CD14-positive monocyte (primary cell): ENCODE data around the gene PADI6. TPM values are rescaled to one million over a fixed set of nuclear protein-coding genes. Genes with fewer than 3 reads are reported as not detected.
"Not testable (repeated sequence)": the region's sequence is repeated elsewhere in the genome, so short reads cannot be mapped to it uniquely, and the experiment has no call there.

Experiments
- DNase-seq, 3 donors: peaks; one replicate each; pipeline ENCODE4 v3.0.0-alpha.2; 2011 to 2022
- H2AFZ ChIP-seq: 2 replicates; pipeline ENCODE4 v1.6.0; 2012; ENCODE audit warnings: mild to moderate bottlenecking, low read depth, low read length, inconsistent platforms; ENCODE audit not compliant: insufficient read depth, poor library complexity, severe bottlenecking
- H3K27ac ChIP-seq, 2 donors: 1 replicate in 1 of 2; 2 replicates in 1 of 2; pipeline ENCODE4 v1.5.1; 2012 to 2013; ENCODE audit warnings: low read length in 2 of 2, control low read depth in 1 of 2, inconsistent platforms in 1 of 2, low read depth in 1 of 2, mild to moderate bottlenecking in 1 of 2
- H3K27me3 ChIP-seq, 2 donors: one replicate each; pipeline versions ENCODE4 v1.6.0 to v1.6.1; 2011 to 2013; ENCODE audit warnings: low read length in 2 of 2; ENCODE audit not compliant: control insufficient read depth in 2 of 2, insufficient read depth in 2 of 2
- H3K36me3 ChIP-seq, 2 donors: replicated peaks in 1 of 2; 1 replicate in 1 of 2; 2 replicates in 1 of 2; pipeline versions ENCODE4 v1.5.1 to v1.6.1; 2012 to 2013; ENCODE audit warnings: low read length in 2 of 2, control low read depth in 1 of 2, inconsistent platforms in 1 of 2, mild to moderate bottlenecking in 1 of 2; ENCODE audit not compliant: insufficient read depth in 2 of 2, control insufficient read depth in 1 of 2
- H3K4me1 ChIP-seq, 2 donors: 1 replicate in 1 of 2; 2 replicates in 1 of 2; pipeline versions ENCODE4 v1.5.1 to v1.6.1; 2012 to 2013; ENCODE audit warnings: low read length in 2 of 2, control low read depth in 1 of 2, inconsistent platforms in 1 of 2, mild to moderate bottlenecking in 1 of 2, moderate library complexity in 1 of 2; ENCODE audit not compliant: insufficient read depth in 2 of 2, control insufficient read depth in 1 of 2
- H3K4me2 ChIP-seq: replicated peaks from 2 replicates; pipeline ENCODE3; 2012; ENCODE audit warnings: low read length, moderate library complexity, mild to moderate bottlenecking; ENCODE audit not compliant: poor library complexity, severe bottlenecking; ENCODE audit errors: extremely low read depth
- H3K4me3 ChIP-seq, 3 experiments: fragments of 200-600 bp in 1 of 3; sonication (generic) in 1 of 3; replicated peaks in 1 of 3; 1 replicate in 2 of 3; 2 replicates in 1 of 3; pipeline ENCODE4 v1.5.1; 2011 to 2013; ENCODE audit warnings: low read length in 3 of 3, mild to moderate bottlenecking in 3 of 3, control low read depth in 2 of 3, low read depth in 2 of 3, inconsistent platforms in 1 of 3, moderate library complexity in 1 of 3
- H3K79me2 ChIP-seq: 2 replicates; pipeline ENCODE4 v1.6.0; 2012; ENCODE audit warnings: mild to moderate bottlenecking, control low read depth, inconsistent platforms, low read length, moderate library complexity; ENCODE audit not compliant: insufficient read depth
- H3K9ac ChIP-seq: 2 replicates; pipeline ENCODE4 v1.6.0; 2017; ENCODE audit warnings: low read length, mild to moderate bottlenecking; ENCODE audit not compliant: insufficient read depth, poor library complexity, severe bottlenecking
- H3K9me3 ChIP-seq, 2 donors: replicated peaks in 1 of 2; 1 replicate in 1 of 2; 2 replicates in 1 of 2; pipeline versions ENCODE4 v1.5.1 to v1.6.1; 2012 to 2013; ENCODE audit warnings: low read length in 2 of 2, control low read depth in 1 of 2; ENCODE audit not compliant: control insufficient read depth in 1 of 2, insufficient read depth in 1 of 2
- H4K20me1 ChIP-seq: 2 replicates; pipeline ENCODE4 v1.6.0; 2012; ENCODE audit warnings: mild to moderate bottlenecking, low read length, control low read depth, moderate library complexity; ENCODE audit not compliant: insufficient read depth
- H3K27ac Mint-ChIP-seq, 7 donors: one replicate each; pipeline ENCODE4 v1.8.0; 2020; ENCODE audit warnings: mild to moderate bottlenecking in 7 of 7, mixed read lengths in 7 of 7, moderate library complexity in 6 of 7, inconsistent platforms in 2 of 7
- H3K27me3 Mint-ChIP-seq, 3 donors: one replicate each; pipeline ENCODE4 v1.8.0; 2021 to 2022; ENCODE audit warnings: low read depth in 3 of 3, mild to moderate bottlenecking in 3 of 3, mixed read lengths in 3 of 3, moderate library complexity in 3 of 3, inconsistent platforms in 1 of 3
- H3K36me3 Mint-ChIP-seq, 2 donors: one replicate each; pipeline ENCODE4 v1.8.0; 2020; ENCODE audit warnings: mixed read lengths in 2 of 2, inconsistent platforms in 1 of 2, mild to moderate bottlenecking in 1 of 2
- H3K4me1 Mint-ChIP-seq: one replicate; pipeline ENCODE4 v1.8.0; 2020; ENCODE audit warnings: mild to moderate bottlenecking, mixed read lengths
- H3K4me3 Mint-ChIP-seq, 2 donors: one replicate each; pipeline ENCODE4 v1.8.0; 2020; ENCODE audit warnings: mild to moderate bottlenecking in 2 of 2, mixed read lengths in 2 of 2, moderate library complexity in 1 of 2
- H3K9me3 Mint-ChIP-seq, 7 donors: one replicate each; pipeline ENCODE4 v1.8.0; 2020 to 2022; ENCODE audit warnings: mixed read lengths in 7 of 7, mild to moderate bottlenecking in 6 of 7, moderate library complexity in 6 of 7, inconsistent platforms in 2 of 7
- WGBS: methylation state at CpG from one replicate; pipeline ENCODE4 v1.1.5; 2013; ENCODE audit warnings: missing lambda C conversion rate; ENCODE audit not compliant: insufficient coverage; 5-methylcytosine and 5-hydroxymethylcytosine counted together
- intact Hi-C, 2 donors: fragments of 100-400 bp; cut with micrococcal nuclease; formaldehyde crosslinking; loops; one replicate each; pipeline versions ENCODE4 v1.15.0 to v1.15.1; 2023
- polyA plus RNA-seq, 3 donors: library from polyadenylated mRNA; depleted of rRNA in 1 of 3; unstranded in 2 of 3; stranded (reverse) in 1 of 3; fragments of 300-500 nt in 2 of 3; fragments of >200 nt in 1 of 3; fragmentation: Illumina TruSeq in 2 of 3; gene quantifications; 1 replicate in 2 of 3; 2 replicates in 1 of 3; pipeline ENCODE4 v1.2.3, GENCODE V29; 2012 to 2021
- TF ChIP-seq, protein P1 (sequence below): fragments of 200-600 bp; IDR thresholded peaks from one replicate; pipeline ENCODE4 v1.8.0; 2022; ENCODE audit warnings: antibody characterized with exemption, mild to moderate bottlenecking

The PADI6 gene
- polyA plus RNA-seq, 3 donors, result 0.66 to 0.83 (median 0.78) TPM

- Mint-ChIP-seq H3K9me3 (no peaks in the 10 kb centered on the region), H3K27me3 (peaks cover 0 to 2% (median 0%) of the 10 kb centered on the region in 3 donors), H3K27ac (no peak overlapping the region)
These were observed 32.8 kb downstream of the PADI6 start for GRCh38 chr1:17404820-17405219.

GRCh38 chr1:17405898-17406759, 34.1 kb downstream of the PADI6 start:
- Histone ChIP-seq H4K20me1 (peaks cover 35% of the 10 kb centered on the region), H3K4me1 (peaks cover 0 to 5% of the 10 kb centered on the region in 2 donors), H3K79me2 (no peaks in the 10 kb centered on the region), H3K9me3 (no peaks in the 10 kb centered on the region), H3K36me3 (peaks cover 44 to 46% of the 10 kb centered on the region in 2 donors), H3K27ac (no peak overlapping the region), H2AFZ (no peak overlapping the region), H3K27me3 (no peaks in the 10 kb centered on the region), H3K4me3 (no peak overlapping the region), H3K4me2 (no peak overlapping the region), H3K9ac (no peak overlapping the region)
- Mint-ChIP-seq H3K9me3 (peaks cover 0 to under 1% (median 0%) of the 10 kb centered on the region in 7 donors), H3K4me3 (no peak overlapping the region), H3K27me3 (peaks cover 0 to 2% (median 0%) of the 10 kb centered on the region in 3 donors), H3K27ac (no peak overlapping the region), H3K36me3 (peaks cover 45 to 49% of the 10 kb centered on the region in 2 donors), H3K4me1 (peaks cover 7% of the 10 kb centered on the region)
- DNase-seq, result peak; percentile 50 to 67 (median 51)
- 54% methylated on average over 9 of the region's 15 CpGs for WGBS
- intact Hi-C loops, result loop anchor here (10.0 kb wide), 3 partner anchors 161 to 291 kb away; partner anchors contain the start of genes PADI2 (in 1 of the 2) and PADI3 (in 1 of the 2)
- TF ChIP-seq, protein P1, sequence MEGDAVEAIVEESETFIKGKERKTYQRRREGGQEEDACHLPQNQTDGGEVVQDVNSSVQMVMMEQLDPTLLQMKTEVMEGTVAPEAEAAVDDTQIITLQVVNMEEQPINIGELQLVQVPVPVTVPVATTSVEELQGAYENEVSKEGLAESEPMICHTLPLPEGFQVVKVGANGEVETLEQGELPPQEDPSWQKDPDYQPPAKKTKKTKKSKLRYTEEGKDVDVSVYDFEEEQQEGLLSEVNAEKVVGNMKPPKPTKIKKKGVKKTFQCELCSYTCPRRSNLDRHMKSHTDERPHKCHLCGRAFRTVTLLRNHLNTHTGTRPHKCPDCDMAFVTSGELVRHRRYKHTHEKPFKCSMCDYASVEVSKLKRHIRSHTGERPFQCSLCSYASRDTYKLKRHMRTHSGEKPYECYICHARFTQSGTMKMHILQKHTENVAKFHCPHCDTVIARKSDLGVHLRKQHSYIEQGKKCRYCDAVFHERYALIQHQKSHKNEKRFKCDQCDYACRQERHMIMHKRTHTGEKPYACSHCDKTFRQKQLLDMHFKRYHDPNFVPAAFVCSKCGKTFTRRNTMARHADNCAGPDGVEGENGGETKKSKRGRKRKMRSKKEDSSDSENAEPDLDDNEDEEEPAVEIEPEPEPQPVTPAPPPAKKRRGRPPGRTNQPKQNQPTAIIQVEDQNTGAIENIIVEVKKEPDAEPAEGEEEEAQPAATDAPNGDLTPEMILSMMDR, result peak; percentile 86

More at GRCh38 chr1:17404820-17405219, 32.8 kb downstream of the PADI6 start:
- peaks cover 30 to 33% of the 10 kb centered on the region in 2 donors for H3K36me3 ChIP-seq
- DNase-seq, result no peak
- H3K27ac ChIP-seq, result no peak overlapping the region
- Mint-ChIP-seq H3K36me3 (peaks cover 32 to 36% of the 10 kb centered on the region in 2 donors), H3K4me3 (no peak overlapping the region), H3K4me1 (peaks cover 7% of the 10 kb centered on the region)
- no peak overlapping the region for H3K4me3 ChIP-seq
- peaks cover 22% of the 10 kb centered on the region for H4K20me1 ChIP-seq
- no peak overlapping the region for H3K9ac ChIP-seq
- H3K27me3 ChIP-seq, result no peaks in the 10 kb centered on the region
- H3K4me2 ChIP-seq, result no peak overlapping the region
- intact Hi-C loops, result loop anchor here (5.0 to 10.0 kb wide), 4 partner anchors 160 to 343 kb away; partner anchors contain the start of genes PADI2 (in 1 of the 2) and PADI3 (in 1 of the 2)
- WGBS, result 54% methylated on average over 6 of the region's 6 CpGs
- TF ChIP-seq, protein P1, result no peak
- H3K79me2 ChIP-seq, result no peaks in the 10 kb centered on the region
- no peaks in the 10 kb centered on the region for H3K9me3 ChIP-seq
- peaks cover 0 to 6% of the 10 kb centered on the region in 2 donors for H3K4me1 ChIP-seq
- no peak overlapping the region for H2AFZ ChIP-seq

DNA sequence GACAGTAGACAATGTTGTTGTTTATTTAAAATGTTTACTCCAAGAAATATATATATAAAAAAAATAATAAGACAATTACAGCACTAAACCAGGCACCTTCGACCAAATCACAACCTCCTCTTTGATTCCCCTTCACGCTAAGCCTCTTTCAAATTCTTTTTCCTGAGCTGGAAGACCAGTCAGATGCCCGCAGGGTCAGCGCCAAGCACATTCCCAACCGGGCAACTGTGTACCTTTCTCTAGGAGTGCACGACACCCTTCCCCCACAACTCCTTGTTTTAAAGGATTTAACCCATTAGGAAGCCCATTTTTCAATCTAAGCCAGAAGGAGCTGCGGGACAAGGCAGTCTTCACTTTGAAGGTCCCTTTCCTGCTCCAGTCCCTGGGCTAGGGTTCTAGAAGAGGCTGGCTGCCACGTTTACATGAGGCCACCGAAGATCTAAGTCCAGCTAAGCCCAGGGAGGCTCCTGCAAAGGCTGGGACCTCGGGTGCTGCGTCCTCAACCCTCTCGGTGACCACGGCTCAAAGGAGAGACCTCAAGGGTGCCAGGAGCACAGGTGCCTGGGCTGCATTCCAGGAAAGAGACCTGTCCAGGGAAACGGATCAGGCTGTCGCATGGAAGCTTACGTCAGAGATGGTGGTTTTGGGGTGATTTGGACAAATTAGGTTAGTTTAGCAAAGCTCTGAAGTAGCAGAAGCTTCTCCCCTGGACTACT, 34.9 kb downstream of the PADI6 start:
- H3K9me3 Mint-ChIP-seq, H3K4me3 ChIP-seq, H3K4me1 ChIP-seq, DNase-seq, H3K9me3 ChIP-seq, H3K79me2 ChIP-seq, H3K27me3 ChIP-seq, H3K9ac ChIP-seq, H3K4me3 Mint-ChIP-seq, H3K4me1 Mint-ChIP-seq, H3K27me3 Mint-ChIP-seq, H3K27ac ChIP-seq, H3K4me2 ChIP-seq, H2AFZ ChIP-seq: not testable (repeated sequence)
- Histone ChIP-seq H4K20me1 (peaks cover 39% of the 10 kb centered on the region), H3K36me3 (peaks cover 51 to 54% of the 10 kb centered on the region in 2 donors)
- 85% methylated on average over 9 of the region's 16 CpGs for WGBS
- peaks cover 53 to 57% of the 10 kb centered on the region in 2 donors for H3K36me3 Mint-ChIP-seq
- intact Hi-C loops, result loop anchor here (10.0 kb wide), 3 partner anchors 162 to 292 kb away; partner anchors contain the start of genes PADI2 (in 1 of the 2) and PADI3 (in 1 of the 2)
- H3K27ac Mint-ChIP-seq, result peak overlapping the region in 4 of 7 donors; percentile 0 to 62 (median 34)
